HL-60 (cell line): ENCODE data around the gene SEZ6L2.

Experiments
- DNase-seq, 2 experiments: peaks; one replicate each; pipeline ENCODE4 v3.0.0-alpha.2; 2010 to 2020; ENCODE audit warnings: low read depth in 1 of 2, low spot score in 1 of 2
- H3K27ac ChIP-seq: fragments of 250-450 bp; sonication (Bioruptor Pico); replicated peaks from 2 replicates; pipeline ENCODE4 v1.5.1; 2020; ENCODE audit warnings: mild to moderate bottlenecking, moderate library complexity
- H3K27me3 ChIP-seq: fragments of 250-450 bp; sonication (Bioruptor Pico); 2 replicates; pipeline ENCODE4 v1.5.1; 2021; ENCODE audit warnings: mild to moderate bottlenecking, moderate library complexity; ENCODE audit not compliant: insufficient read depth, poor library complexity, severe bottlenecking
- H3K4me3 ChIP-seq: replicated peaks from 2 replicates; pipeline ENCODE4 v1.5.1; 2011; ENCODE audit warnings: mild to moderate bottlenecking, control low read depth, low read length; ENCODE audit not compliant: insufficient read depth
- CTCF ChIP-seq: IDR thresholded peaks from one replicate; pipeline ENCODE4 v1.5.1; 2011; ENCODE audit warnings: low read length, control low read depth, inconsistent platforms; ENCODE audit not compliant: insufficient read depth
- GABPA ChIP-seq: IDR thresholded peaks from 2 replicates; pipeline ENCODE4 v1.6.1; 2012; ENCODE audit warnings: low read depth
- POLR2AphosphoS5 ChIP-seq: IDR thresholded peaks from 2 replicates; pipeline ENCODE4 v1.6.1; 2012; ENCODE audit warnings: low read depth
- REST ChIP-seq: IDR thresholded peaks from 2 replicates; pipeline ENCODE4 v1.6.1; 2012; ENCODE audit warnings: low read depth; ENCODE audit not compliant: insufficient replicate concordance
- SPI1 ChIP-seq: IDR thresholded peaks from 2 replicates; pipeline ENCODE4 v1.6.1; 2012; ENCODE audit warnings: low read depth, mild to moderate bottlenecking, borderline replicate concordance

Gene SEZ6L2

GRCh38 chr16:29862383-29862883 is 36.9 kb downstream of the SEZ6L2 start:
- TF ChIP-seq SPI1 (no peak), POLR2AphosphoS5 (no peak)
- Histone ChIP-seq H3K4me3 (peak overlapping the region; percentile 81), H3K27ac (peak overlapping the region; percentile 100), H3K27me3 (no peaks in the 10 kb centered on the region)
- DNase-seq: peak in 1 of 2 experiments; percentile 10

- no peak for TF ChIP-seq GABPA
- TF ChIP-seq SPI1: no peak
- no peak for TF ChIP-seq CTCF
- TF ChIP-seq REST: no peak
- TF ChIP-seq POLR2AphosphoS5: no peak
- no peak overlapping the region for H3K4me3 ChIP-seq
- H3K27me3 ChIP-seq: no peaks in the 10 kb centered on the region
- DNase-seq: no peak
- H3K27ac ChIP-seq: no peak overlapping the region
Observed at GRCh38 chr16:29860218-29860617, 39.1 kb downstream of the SEZ6L2 start.

GRCh38 chr16:29858974-29859373 is 40.4 kb downstream of the SEZ6L2 start:
- Histone ChIP-seq H3K27ac (no peak overlapping the region), H3K27me3 (no peaks in the 10 kb centered on the region), H3K4me3 (no peak overlapping the region)
- no peak for TF ChIP-seq REST
- no peak for TF ChIP-seq SPI1
- TF ChIP-seq POLR2AphosphoS5: no peak
- no peak for TF ChIP-seq GABPA
- TF ChIP-seq CTCF: no peak
- no peak for DNase-seq

GRCh38 chr16:29858149-29858849 is 41.1 kb downstream of the SEZ6L2 start:
- no peak overlapping the region for H3K27ac ChIP-seq
- no peak for DNase-seq
- H3K4me3 ChIP-seq: no peak overlapping the region
- no peak for TF ChIP-seq CTCF
- TF ChIP-seq SPI1: no peak
- TF ChIP-seq GABPA: no peak
- no peak for TF ChIP-seq REST
- TF ChIP-seq POLR2AphosphoS5: no peak
- no peaks in the 10 kb centered on the region for H3K27me3 ChIP-seq
